Ascending aorta (tissue), 2 donors: Measurements from ENCODE around the gene MAP3K5. TPM values are rescaled to one million over a fixed set of nuclear protein-coding genes. Genes with fewer than 3 reads are reported as not detected.
A peak's percentile ranks its signal among the peaks of the same experiment; 100 is the strongest.

Experiments used
- DNase-seq, 2 donors: peaks; one replicate each; pipeline ENCODE4 v3.0.0-alpha.2; 2019; ENCODE audit warnings: low spot score in 2 of 2
- H3K27ac ChIP-seq, 2 donors: fragments of 200-600 bp; sonication (generic); one replicate each; pipeline ENCODE4 v1.5.1; 2016 to 2017; ENCODE audit warnings: mild to moderate bottlenecking in 1 of 2
- H3K27me3 ChIP-seq: fragments of 200-600 bp; sonication (generic); one replicate; pipeline ENCODE4 v1.5.1; 2017
- H3K36me3 ChIP-seq, 2 donors: fragments of 200-600 bp; sonication (generic); one replicate each; pipeline ENCODE4 v1.5.1; 2016
- H3K4me1 ChIP-seq, 2 donors: fragments of 200-600 bp; sonication (generic); one replicate each; pipeline ENCODE4 v1.5.1; 2016 to 2017; ENCODE audit warnings: mild to moderate bottlenecking in 1 of 2
- H3K4me3 ChIP-seq, 2 donors: fragments of 200-600 bp; sonication (generic); one replicate each; pipeline ENCODE4 v1.5.1; 2016 to 2017; ENCODE audit warnings: mild to moderate bottlenecking in 1 of 2
- H3K9me3 ChIP-seq, 2 donors: fragments of 200-600 bp; sonication (generic); one replicate each; pipeline ENCODE4 v1.5.1; 2016
- intact Hi-C: fragments of 100-400 bp; cut with DNase I; formaldehyde crosslinking; loops from one replicate; pipeline ENCODE4 v1.15.1; 2023
- total RNA-seq: library from RNA; depleted of rRNA; stranded (reverse); fragments of >200 nt; gene quantifications from one replicate; pipeline ENCODE4 v1.1.0, GENCODE V29; 2016
- TF ChIP-seq, protein P1 (sequence below), 3 experiments: fragments of 200-600 bp in 2 of 3; fragments of 450-650 bp in 1 of 3; sonication (generic) in 2 of 3; IDR thresholded peaks; one replicate each; pipeline ENCODE4 v1.5.1; 2016 to 2019; ENCODE audit warnings: antibody characterized with exemption in 3 of 3, mild to moderate bottlenecking in 1 of 3, moderate library complexity in 1 of 3

MAP3K5 gene
- total RNA-seq, 1 donor from 2014 or later: 40.9 TPM

DNA sequence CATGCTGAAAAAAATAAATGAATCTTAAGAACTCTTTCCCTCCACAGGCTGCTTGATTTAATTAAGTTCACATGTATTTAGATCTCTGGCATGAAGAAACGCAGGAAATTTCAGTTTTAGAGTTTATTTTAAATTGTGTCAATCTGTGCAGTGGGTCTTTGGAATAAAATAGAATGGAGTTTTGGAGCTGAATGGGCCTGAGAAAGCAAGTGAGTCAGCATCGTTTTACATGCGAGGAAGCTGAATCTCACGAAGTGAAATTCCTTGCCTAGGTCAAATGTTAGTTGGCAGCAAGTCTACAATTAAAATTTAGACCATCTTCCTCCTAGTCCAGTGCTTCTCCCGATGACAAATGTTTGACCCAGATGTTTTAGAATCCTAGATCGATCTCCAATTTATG, 264.4 kb downstream of the MAP3K5 start:
- TF ChIP-seq, protein P1, sequence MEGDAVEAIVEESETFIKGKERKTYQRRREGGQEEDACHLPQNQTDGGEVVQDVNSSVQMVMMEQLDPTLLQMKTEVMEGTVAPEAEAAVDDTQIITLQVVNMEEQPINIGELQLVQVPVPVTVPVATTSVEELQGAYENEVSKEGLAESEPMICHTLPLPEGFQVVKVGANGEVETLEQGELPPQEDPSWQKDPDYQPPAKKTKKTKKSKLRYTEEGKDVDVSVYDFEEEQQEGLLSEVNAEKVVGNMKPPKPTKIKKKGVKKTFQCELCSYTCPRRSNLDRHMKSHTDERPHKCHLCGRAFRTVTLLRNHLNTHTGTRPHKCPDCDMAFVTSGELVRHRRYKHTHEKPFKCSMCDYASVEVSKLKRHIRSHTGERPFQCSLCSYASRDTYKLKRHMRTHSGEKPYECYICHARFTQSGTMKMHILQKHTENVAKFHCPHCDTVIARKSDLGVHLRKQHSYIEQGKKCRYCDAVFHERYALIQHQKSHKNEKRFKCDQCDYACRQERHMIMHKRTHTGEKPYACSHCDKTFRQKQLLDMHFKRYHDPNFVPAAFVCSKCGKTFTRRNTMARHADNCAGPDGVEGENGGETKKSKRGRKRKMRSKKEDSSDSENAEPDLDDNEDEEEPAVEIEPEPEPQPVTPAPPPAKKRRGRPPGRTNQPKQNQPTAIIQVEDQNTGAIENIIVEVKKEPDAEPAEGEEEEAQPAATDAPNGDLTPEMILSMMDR (IDR thresholded peaks at IDR 0.05): no peak
- Histone ChIP-seq H3K36me3 (no peaks in the 10 kb centered on the region), H3K4me3 (no peak overlapping the region), H3K27me3 (no peaks in the 10 kb centered on the region), H3K4me1 (no peaks in the 10 kb centered on the region), H3K27ac (no peak overlapping the region), H3K9me3 (no peaks in the 10 kb centered on the region)
- intact Hi-C loops: no loop called here
- DNase-seq: no peak

GRCh38 chr6:136526937-136527336, 265.3 kb downstream of the MAP3K5 start:
- Histone ChIP-seq H3K4me1 (no peaks in the 10 kb centered on the region), H3K4me3 (no peak overlapping the region), H3K36me3 (no peaks in the 10 kb centered on the region), H3K9me3 (no peaks in the 10 kb centered on the region), H3K27me3 (no peaks in the 10 kb centered on the region), H3K27ac (no peak overlapping the region)
- no peak for DNase-seq
- TF ChIP-seq, protein P1 (IDR thresholded peaks at IDR 0.05): no peak
- intact Hi-C loops: no loop called here

DNA sequence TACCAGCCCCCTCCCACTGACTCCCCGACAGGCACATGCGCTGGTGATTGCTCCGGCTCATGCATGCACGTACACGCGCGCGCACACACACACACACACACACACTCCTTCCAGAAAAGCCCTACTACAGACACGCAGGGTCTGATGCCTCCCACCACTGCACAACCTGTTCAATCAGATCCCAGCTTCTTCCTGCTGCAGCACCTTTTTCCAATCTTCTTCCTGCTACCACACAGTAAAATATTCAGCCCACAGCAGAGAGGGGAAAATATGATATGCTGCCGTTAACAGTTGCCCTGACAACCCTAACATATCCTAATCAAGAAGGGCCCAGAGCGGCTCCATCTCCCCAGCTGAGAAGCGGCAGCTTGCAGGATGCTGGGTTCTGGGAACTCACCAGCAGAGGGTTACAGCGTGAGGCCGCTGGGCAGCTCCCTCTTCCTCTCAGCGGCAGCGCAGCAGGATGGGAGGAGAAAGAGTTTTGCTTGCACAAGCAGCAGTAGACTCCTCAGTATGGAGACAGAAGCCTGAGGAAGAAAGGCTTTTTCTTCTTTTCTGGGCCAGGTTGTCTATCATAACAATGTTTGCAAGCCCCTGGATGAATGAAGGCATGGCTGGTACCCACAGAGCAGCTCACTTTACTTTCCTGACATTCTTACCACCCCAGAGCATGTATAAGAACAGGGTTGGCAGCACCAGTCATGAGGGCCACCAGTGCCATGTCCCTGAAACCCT, 265.9 kb downstream of the MAP3K5 start:
- Histone ChIP-seq H3K4me1 (no peaks in the 10 kb centered on the region), H3K9me3 (no peaks in the 10 kb centered on the region), H3K27me3 (no peaks in the 10 kb centered on the region), H3K4me3 (no peak overlapping the region), H3K27ac (no peak overlapping the region), H3K36me3 (no peaks in the 10 kb centered on the region)
- intact Hi-C loops: no loop called here
- TF ChIP-seq, protein P1 (IDR thresholded peaks at IDR 0.05): peak in 1 of 3 experiments; percentile 26
- DNase-seq: no peak

DNA sequence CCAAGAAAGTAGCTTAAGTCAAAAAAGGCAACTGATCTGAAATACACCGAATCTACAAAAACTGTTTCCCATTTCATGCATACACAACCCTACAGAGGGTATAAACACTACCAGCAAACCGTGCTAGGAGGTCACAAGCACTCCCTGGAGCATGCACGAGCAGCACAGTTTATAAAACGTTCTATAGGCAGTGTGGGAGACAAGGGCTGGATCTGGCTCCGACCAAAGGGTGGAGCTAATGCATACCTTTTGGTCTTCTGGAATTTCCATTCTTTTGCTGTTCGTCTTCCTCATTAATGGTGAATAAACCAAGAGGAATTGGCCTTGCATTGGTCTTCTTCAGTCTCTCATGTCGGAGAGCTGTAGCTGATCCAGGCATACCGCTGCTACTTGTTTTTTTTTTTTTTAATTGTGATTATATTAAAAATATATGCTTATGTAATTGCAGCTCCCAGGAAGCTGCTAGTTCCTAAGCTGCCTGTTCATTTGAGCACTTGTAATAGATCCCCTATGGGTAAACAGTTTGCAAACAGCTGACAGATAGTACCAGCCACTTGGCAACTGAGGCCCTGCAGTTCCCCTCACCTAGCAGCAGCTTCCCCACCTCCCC, 266.6 kb downstream of the MAP3K5 start:
- TF ChIP-seq, protein P1 (IDR thresholded peaks at IDR 0.05): no peak
- Histone ChIP-seq H3K4me1 (no peaks in the 10 kb centered on the region), H3K36me3 (no peaks in the 10 kb centered on the region), H3K9me3 (no peaks in the 10 kb centered on the region), H3K4me3 (no peak overlapping the region), H3K27ac (no peak overlapping the region), H3K27me3 (no peaks in the 10 kb centered on the region)
- no peak for DNase-seq
- intact Hi-C loops: no loop called here

DNA sequence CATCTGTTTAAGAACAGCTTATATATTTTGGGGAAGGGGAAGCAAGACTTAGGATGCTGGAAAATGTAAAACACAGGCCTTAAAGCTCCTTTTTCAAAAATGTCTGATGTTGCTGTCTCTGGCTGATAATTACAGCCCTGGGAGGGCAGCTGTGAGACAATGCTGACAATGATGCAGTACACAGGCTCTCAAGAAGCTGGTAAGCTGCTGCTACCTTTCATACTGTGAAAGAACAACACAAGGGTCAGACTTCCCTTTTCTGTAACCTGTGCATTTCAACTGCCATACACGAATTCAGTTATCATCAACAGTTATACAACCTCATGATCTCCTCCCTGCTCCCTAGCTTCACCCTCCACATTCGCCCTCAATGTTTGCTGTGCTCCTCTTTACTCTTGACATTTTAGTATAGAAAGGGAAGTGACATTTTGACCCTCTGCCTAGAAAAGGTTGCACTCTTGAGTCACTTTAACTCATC, 267.3 kb downstream of the MAP3K5 start:
- Histone ChIP-seq H3K27me3 (no peaks in the 10 kb centered on the region), H3K4me3 (no peak overlapping the region), H3K9me3 (no peaks in the 10 kb centered on the region), H3K27ac (no peak overlapping the region), H3K4me1 (no peaks in the 10 kb centered on the region), H3K36me3 (no peaks in the 10 kb centered on the region)
- TF ChIP-seq, protein P1 (IDR thresholded peaks at IDR 0.05): no peak
- DNase-seq: no peak
- intact Hi-C loops: no loop called here
